Measurements from ENCODE around the gene NXPE1. TPM values are rescaled to one million over a fixed set of nuclear protein-coding genes. Genes with fewer than 3 reads are reported as not detected.

Gene NXPE1
- total and polyA plus RNA-seq, 11 donors = 0.08 to 1.0 TPM; not detected in 9

GRCh38 chr11:114598461-114598860 is 38.8 kb upstream of the NXPE1 start:
- TF ChIP-seq CTCF (IDR thresholded peaks at IDR 0.05) (no peak), POLR2A (IDR thresholded peaks at IDR 0.05) (no peak)
- Histone ChIP-seq H3K36me3 (no peaks in the 10 kb centered on the region), H3K27me3 (no peaks in the 10 kb centered on the region), H3K9me3 (no peaks in the 10 kb centered on the region), H3K4me1 (no peaks in the 10 kb centered on the region), H3K4me3 (no peak overlapping the region), H3K27ac (no peak overlapping the region)
- intact Hi-C loops (cut with DNase I) = no loop called here
- ATAC-seq (no peak), DNase-seq (no peak)
- 81 to 100% (median 84%) methylated on average over 1 of the region's 1 CpG for WGBS, 4 donors

- DNase-seq (no peak), ATAC-seq (no peak)
- Histone ChIP-seq H3K36me3 (no peaks in the 10 kb centered on the region), H3K27ac (no peak overlapping the region), H3K9me3 (no peaks in the 10 kb centered on the region), H3K4me3 (no peak overlapping the region), H3K4me1 (no peaks in the 10 kb centered on the region), H3K27me3 (no peaks in the 10 kb centered on the region)
- TF ChIP-seq CTCF (IDR thresholded peaks at IDR 0.05) (no peak), POLR2A (IDR thresholded peaks at IDR 0.05) (no peak)
- intact Hi-C loops (cut with DNase I) = no loop called here
- 56 to 67% (median 62%) methylated on average over 1 of the region's 1 CpG for WGBS, 4 donors
Observed at GRCh38 chr11:114596175-114596919, 36.7 kb upstream of the NXPE1 start.

GRCh38 chr11:114595571-114595970 is 35.9 kb upstream of the NXPE1 start, which contains the start of gene NXPE4:
NXPE4 (minus strand) TSS chr11:114595786; CDS start chr11:114594759, 1,027 bp downstream.
- no peak within 1 kb of the TSS for H3K27ac ChIP-seq
- no peak for TF ChIP-seq POLR2A (IDR thresholded peaks at IDR 0.05)
- no peak for TF ChIP-seq CTCF (IDR thresholded peaks at IDR 0.05)
- no peaks in the 10 kb centered on the region for H3K9me3 ChIP-seq
- DNase-seq = no peak
- no peak for ATAC-seq
- no peaks in the 10 kb centered on the region for H3K27me3 ChIP-seq
- H3K4me3 ChIP-seq = no peak within 1 kb of the TSS
- intact Hi-C loops (cut with DNase I) = no loop called here
- no peaks in the 10 kb centered on the region for H3K4me1 ChIP-seq
- 65 to 79% (median 71%) methylated on average over 2 of the region's 2 CpGs for WGBS, 4 donors
- no peaks in the 10 kb centered on the region for H3K36me3 ChIP-seq

- H3K36me3 ChIP-seq = no peaks in the 10 kb centered on the region
- WGBS, 4 donors = 65 to 77% (median 68%) methylated on average over 3 of the region's 3 CpGs
- no peak for DNase-seq
- TF ChIP-seq POLR2A (IDR thresholded peaks at IDR 0.05) (no peak), CTCF (IDR thresholded peaks at IDR 0.05) (no peak)
- H3K27ac ChIP-seq = no peak overlapping the region
- no peaks in the 10 kb centered on the region for H3K4me1 ChIP-seq
- intact Hi-C loops (cut with DNase I) = no loop called here
- no peaks in the 10 kb centered on the region for H3K9me3 ChIP-seq
- H3K4me3 ChIP-seq = no peak overlapping the region
- H3K27me3 ChIP-seq = no peaks in the 10 kb centered on the region
- no peak for ATAC-seq
Observed at GRCh38 chr11:114594703-114595102, 35.0 kb upstream of the NXPE1 start.

All from heart left ventricle (tissue), 16 donors.